KBM-7 (cell line): ENCODE measurements around the gene FOXP1.

ENCODE experiments used
- DNase-seq: peaks from one replicate; pipeline ENCODE4 v3.0.0-alpha.2; 2015
- in situ Hi-C: fragments of 300-500 bp; cut with MboI; formaldehyde crosslinking; loops from 2 replicates; pipeline ENCODE4 v1.14.3; 2020; ENCODE audit warnings: low sequenced_read_pairs, low pct_unique_long_range_greater_than_20kb, mixed read lengths

The FOXP1 gene

GRCh38 chr3:71285086-71285485, 298.4 kb downstream of the FOXP1 start:
- in situ Hi-C loops: no loop called here
- DNase-seq: no peak

- DNase-seq: no peak
Observed at GRCh38 chr3:71282976-71283375, 300.6 kb downstream of the FOXP1 start.

GRCh38 chr3:71281280-71281679, 302.2 kb downstream of the FOXP1 start:
- DNase-seq: no peak
- in situ Hi-C loops: no loop called here

More at GRCh38 chr3:71282976-71283375, 300.6 kb downstream of the FOXP1 start:
- in situ Hi-C loops: no loop called here

GRCh38 chr3:71277341-71277740, 306.2 kb downstream of the FOXP1 start:
- in situ Hi-C loops: no loop called here
- no peak for DNase-seq

- no peak for DNase-seq
- in situ Hi-C loops: no loop called here
Observed at GRCh38 chr3:71276531-71276930, 307.0 kb downstream of the FOXP1 start.

- in situ Hi-C loops: no loop called here
- DNase-seq: no peak
Observed at GRCh38 chr3:71273453-71273852, 310.1 kb downstream of the FOXP1 start.

- DNase-seq: no peak
- in situ Hi-C loops: no loop called here
Observed at GRCh38 chr3:71271596-71271995, 311.9 kb downstream of the FOXP1 start.

GRCh38 chr3:71269906-71270305, 313.6 kb downstream of the FOXP1 start:
- in situ Hi-C loops: no loop called here
- DNase-seq: no peak

- DNase-seq: no peak
Observed at GRCh38 chr3:71268462-71268999, 315.0 kb downstream of the FOXP1 start.

GRCh38 chr3:71266875-71267274, 316.7 kb downstream of the FOXP1 start:
- DNase-seq: no peak
- in situ Hi-C loops: no loop called here

More at GRCh38 chr3:71268462-71268999, 315.0 kb downstream of the FOXP1 start:
- in situ Hi-C loops: no loop called here

GRCh38 chr3:71265365-71265915, 318.1 kb downstream of the FOXP1 start:
- DNase-seq: no peak
- in situ Hi-C loops: no loop called here

- in situ Hi-C loops: no loop called here
- DNase-seq: no peak
Observed at GRCh38 chr3:71264840-71265239, 318.7 kb downstream of the FOXP1 start.

- no peak for DNase-seq
- in situ Hi-C loops: no loop called here
Observed at GRCh38 chr3:71262364-71263265, 320.9 kb downstream of the FOXP1 start.

GRCh38 chr3:71260782-71261181, 322.7 kb downstream of the FOXP1 start:
- in situ Hi-C loops: no loop called here
- DNase-seq: no peak

GRCh38 chr3:71258526-71258925, 325.0 kb downstream of the FOXP1 start:
- in situ Hi-C loops: no loop called here
- DNase-seq: no peak

GRCh38 chr3:71258116-71258515, 325.4 kb downstream of the FOXP1 start:
- in situ Hi-C loops: no loop called here
- no peak for DNase-seq

GRCh38 chr3:71255498-71255897, 328.0 kb downstream of the FOXP1 start:
- no peak for DNase-seq
- in situ Hi-C loops: no loop called here

GRCh38 chr3:71254281-71255057, 329.1 kb downstream of the FOXP1 start:
- in situ Hi-C loops: no loop called here
- no peak for DNase-seq

- in situ Hi-C loops: no loop called here
- DNase-seq: no peak
Observed at GRCh38 chr3:71253169-71253568, 330.4 kb downstream of the FOXP1 start.

GRCh38 chr3:71252466-71252865, 331.1 kb downstream of the FOXP1 start:
- in situ Hi-C loops: no loop called here
- DNase-seq: no peak
